Ramos (cell line): ENCODE measurements around the gene AMELX.

Source experiments
- in situ Hi-C: fragments of 300-500 bp; cut with MboI; formaldehyde crosslinking; loops from one replicate; pipeline ENCODE4 v1.14.3; 2022; ENCODE audit warnings: low sequenced_read_pairs; ENCODE audit not compliant: unreplicated experiment

Gene AMELX

GRCh38 chrX:11293113-11293512 is at the start of gene AMELX:
Gene AMELX (plus strand): TSS chrX:11293413. CDS start chrX:11294789, 1,376 bp downstream.
- in situ Hi-C loops, result no loop called here

- in situ Hi-C loops, result no loop called here
Observed at GRCh38 chrX:11244636-11245035, 48.6 kb upstream of the AMELX start.

- in situ Hi-C loops, result no loop called here
Observed at GRCh38 chrX:11254417-11255109, 38.6 kb upstream of the AMELX start.

GRCh38 chrX:11257290-11257689 is 35.9 kb upstream of the AMELX start:
- in situ Hi-C loops, result no loop called here

DNA sequence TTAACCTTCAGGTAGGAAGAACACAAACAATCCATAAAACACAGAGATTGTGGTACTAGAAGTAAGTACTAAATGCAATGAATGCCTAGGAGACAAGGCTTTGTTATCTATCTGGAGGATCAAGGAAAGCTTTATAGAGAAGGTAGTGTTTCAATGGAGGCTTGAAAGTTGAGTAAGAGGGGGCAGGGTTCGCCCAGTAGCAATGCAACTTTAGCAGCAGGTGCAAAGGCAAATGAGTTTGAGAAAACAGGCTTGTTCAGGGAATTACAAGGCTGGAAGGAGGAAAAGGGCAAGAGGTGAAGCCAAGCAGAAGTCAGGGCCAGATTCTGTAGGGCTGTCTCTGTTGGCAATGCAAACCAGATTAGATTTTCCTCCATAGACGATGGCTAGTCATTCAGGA is 35.5 kb upstream of the AMELX start:
- in situ Hi-C loops, result no loop called here

GRCh38 chrX:11259437-11259836 is 33.8 kb upstream of the AMELX start:
- in situ Hi-C loops, result no loop called here

- in situ Hi-C loops, result no loop called here
Observed at GRCh38 chrX:11261260-11261659, 32.0 kb upstream of the AMELX start.

DNA sequence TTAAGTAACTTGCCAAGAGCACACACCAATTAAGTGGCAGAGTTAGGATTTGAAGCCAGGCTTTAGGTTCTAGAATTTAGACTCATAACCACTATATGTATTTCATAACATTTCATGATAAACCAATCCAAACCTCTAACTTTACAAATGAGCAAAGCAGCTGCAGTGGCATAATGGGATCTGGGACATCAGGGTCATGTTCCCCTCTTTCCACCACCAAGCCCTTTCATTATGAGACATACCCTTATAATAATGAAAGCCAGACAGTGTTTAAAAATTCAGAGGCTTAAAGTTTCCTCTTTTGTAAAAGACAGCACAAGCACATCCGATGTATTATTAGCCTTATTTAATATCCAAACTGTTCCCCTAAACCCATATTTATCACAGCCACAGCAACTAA is 28.3 kb upstream of the AMELX start:
- in situ Hi-C loops, result no loop called here

DNA sequence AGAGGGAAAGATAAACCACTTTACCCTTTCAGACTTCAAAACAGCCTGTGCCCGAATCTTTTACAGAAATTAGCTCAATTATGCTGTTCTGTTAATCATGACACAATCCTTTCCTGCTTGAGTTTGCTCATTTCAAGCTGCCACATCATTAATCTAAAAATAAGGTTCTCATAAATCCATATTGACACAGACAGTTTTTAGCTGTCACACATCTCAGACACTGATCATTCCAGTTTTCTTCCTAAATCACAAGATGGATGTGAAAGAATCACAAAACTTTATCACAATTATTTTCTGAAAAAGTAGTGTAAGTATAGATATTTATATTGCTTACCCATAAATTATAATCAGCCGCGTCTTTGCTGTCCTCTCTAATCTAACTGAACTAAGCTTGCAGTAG is 27.9 kb upstream of the AMELX start:
- in situ Hi-C loops, result no loop called here

- in situ Hi-C loops, result no loop called here
Observed at GRCh38 chrX:11266573-11267003, 26.6 kb upstream of the AMELX start.

DNA sequence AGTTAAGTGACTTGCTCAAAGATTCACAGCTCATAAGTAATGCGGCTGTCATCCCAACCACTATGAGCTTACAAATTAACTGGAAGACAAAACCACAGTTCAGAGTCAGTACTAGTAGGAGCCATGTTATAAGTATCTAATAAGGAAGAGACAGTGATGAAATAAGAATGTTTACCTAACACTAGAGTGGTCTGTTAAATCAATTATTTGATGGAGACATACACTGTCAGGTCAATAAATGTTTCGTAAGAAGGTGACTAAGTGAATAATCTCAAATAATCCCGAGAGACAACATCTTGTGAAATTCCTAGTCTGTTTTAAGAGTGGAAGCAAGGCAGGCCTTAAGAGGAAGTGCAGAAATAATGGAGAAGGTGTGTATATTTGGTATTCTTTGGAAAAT is 25.8 kb upstream of the AMELX start:
- in situ Hi-C loops, result no loop called here

- in situ Hi-C loops, result no loop called here
Observed at GRCh38 chrX:11269006-11269405, 24.2 kb upstream of the AMELX start.

GRCh38 chrX:11269996-11270395 is 23.2 kb upstream of the AMELX start:
- in situ Hi-C loops, result no loop called here

DNA sequence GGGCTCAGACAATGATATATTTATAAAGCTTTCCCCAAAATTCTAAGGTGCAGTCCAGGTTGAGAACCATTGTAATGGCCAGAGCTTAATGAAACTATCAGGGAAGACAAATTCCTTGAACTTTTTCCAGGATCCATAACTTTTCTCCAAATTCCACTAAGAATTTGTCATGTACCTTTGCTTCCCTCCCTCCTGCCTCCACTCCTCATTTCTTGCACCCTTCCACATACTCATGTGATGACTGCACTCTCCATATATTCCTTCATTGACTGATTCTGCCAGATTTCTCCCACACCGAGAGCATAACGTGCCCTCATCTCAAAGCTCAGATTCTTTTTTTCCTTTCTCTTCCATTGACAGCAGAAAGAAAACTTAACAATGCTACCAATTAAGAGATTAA is 20.9 kb upstream of the AMELX start:
- in situ Hi-C loops, result no loop called here

- in situ Hi-C loops, result no loop called here
Observed at GRCh38 chrX:11272863-11273262, 20.4 kb upstream of the AMELX start.

DNA sequence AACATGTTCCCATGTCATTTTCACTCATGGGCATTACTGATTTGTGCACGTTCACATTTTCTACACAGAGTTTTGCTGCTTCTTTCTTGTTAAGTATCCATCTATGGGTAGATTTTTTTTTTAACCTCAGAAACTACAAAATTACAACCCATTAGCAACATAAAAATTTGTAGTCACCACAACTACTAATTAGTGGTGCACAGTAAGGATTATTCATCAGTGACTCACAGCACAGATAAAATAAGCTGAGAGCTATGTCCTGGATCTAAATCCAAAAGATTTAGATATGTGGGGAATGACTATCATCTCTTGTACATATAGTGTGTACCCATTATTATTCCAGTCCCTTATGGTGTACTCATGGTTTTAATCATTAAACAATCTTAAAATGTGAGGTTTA is 19.7 kb upstream of the AMELX start:
- in situ Hi-C loops, result no loop called here

GRCh38 chrX:11282043-11282442 is 11.2 kb upstream of the AMELX start:
- in situ Hi-C loops, result no loop called here

DNA sequence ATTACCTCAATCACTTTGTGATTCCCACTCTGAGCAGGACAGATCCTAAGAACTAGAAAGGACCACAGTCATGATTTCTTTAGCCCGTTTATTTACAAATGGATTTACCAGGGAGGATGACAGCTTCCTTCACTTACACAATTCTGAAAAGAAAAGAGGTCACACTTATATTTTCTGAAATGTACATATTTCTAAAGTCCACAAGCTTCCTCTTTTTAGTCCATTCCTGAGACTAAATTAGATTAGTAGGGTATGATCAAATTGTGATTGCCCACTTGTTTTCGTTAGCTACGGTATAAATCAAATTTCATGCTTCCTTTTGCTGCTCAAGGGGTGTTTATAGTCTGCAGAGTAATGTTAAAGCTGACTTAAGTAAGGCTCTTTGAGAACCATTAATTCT is 7.6 kb upstream of the AMELX start:
- in situ Hi-C loops, result no loop called here

DNA sequence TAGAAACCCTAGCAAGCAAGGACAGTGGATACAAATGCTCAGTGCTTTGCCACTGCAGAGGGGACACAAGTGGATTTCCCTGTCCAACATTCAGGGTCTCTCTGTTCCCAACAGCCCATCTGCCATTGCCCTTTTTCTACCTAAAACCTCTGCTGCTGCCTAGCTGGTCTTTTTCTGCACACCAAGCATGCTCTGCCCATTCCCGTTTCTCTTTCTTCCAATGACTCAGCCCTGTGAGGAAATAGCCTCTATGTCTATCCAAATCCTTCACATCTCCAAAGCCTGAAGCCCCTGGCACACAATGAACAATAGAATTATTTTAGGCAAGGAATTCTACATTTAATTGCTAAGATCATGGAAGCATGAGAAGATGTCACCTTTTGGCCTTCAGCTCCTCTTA is 5.7 kb upstream of the AMELX start:
- in situ Hi-C loops, result no loop called here

- in situ Hi-C loops, result no loop called here
Observed at GRCh38 chrX:11290416-11291102, 2.7 kb upstream of the AMELX start.

DNA sequence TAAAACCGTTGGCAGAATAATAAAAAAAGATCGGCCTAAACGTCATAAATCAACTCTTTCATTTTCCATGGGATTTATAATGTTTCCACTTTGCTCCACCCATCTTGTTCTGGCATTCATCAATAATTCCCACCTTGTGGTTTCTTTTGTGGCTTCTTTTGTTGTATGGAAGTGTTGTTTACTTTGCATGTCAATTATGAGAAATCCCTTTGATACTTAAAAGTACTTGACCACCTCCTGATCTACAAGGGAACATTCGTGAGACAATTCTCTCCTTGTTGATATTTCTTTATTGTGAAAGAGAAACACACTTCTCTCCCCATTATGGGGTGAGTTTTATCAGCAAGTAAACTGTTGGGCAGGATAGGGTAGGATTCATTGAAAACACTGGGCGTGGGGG is 2.8 kb downstream of the AMELX start:
- in situ Hi-C loops, result no loop called here

DNA sequence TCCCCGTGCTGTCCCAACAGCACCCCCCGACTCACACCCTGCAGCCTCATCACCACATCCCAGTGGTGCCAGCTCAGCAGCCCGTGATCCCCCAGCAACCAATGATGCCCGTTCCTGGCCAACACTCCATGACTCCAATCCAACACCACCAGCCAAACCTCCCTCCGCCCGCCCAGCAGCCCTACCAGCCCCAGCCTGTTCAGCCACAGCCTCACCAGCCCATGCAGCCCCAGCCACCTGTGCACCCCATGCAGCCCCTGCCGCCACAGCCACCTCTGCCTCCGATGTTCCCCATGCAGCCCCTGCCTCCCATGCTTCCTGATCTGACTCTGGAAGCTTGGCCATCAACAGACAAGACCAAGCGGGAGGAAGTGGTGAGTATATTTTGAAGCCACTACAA is 5.4 kb downstream of the AMELX start:
- in situ Hi-C loops, result no loop called here
